SU-DHL-6 (cell line): ENCODE results near the gene DACH2.

Experiments used
- H2AFZ ChIP-seq: fragments of 200-600 bp; sonication (generic); 2 replicates; pipeline ENCODE4 v1.6.1; 2014; ENCODE audit warnings: low read depth, mild to moderate bottlenecking, moderate library complexity, mixed read lengths, antibody characterized with exemption, low read length; ENCODE audit not compliant: severe bottlenecking
- H3F3A ChIP-seq: fragments of 200-600 bp; shearing (Covaris generic); 2 replicates; pipeline ENCODE4 v1.6.0; 2016; ENCODE audit warnings: antibody characterized with exemption, mild to moderate bottlenecking; ENCODE audit not compliant: insufficient read depth
- H3K27ac ChIP-seq: fragments of 200-600 bp; sonication (generic); 2 replicates; pipeline ENCODE4 v1.5.1; 2016; ENCODE audit warnings: low read depth, mild to moderate bottlenecking, low read length, moderate library complexity, mixed read lengths
- H3K27me3 ChIP-seq: fragments of 200-600 bp; sonication (generic), shearing (Covaris generic); 2 replicates; pipeline ENCODE4 v1.6.0; 2014; ENCODE audit warnings: mild to moderate bottlenecking, low read length
- H3K36me3 ChIP-seq: fragments of 200-600 bp; sonication (generic); 2 replicates; pipeline ENCODE4 v1.6.1; 2014; ENCODE audit warnings: mild to moderate bottlenecking, low read length, mixed read lengths
- H3K4me2 ChIP-seq: fragments of 300-600, 200-600 bp; shearing (Covaris generic), sonication (generic); 2 replicates; pipeline ENCODE4 v1.6.0; 2014; ENCODE audit warnings: low read length, low read depth, mild to moderate bottlenecking; ENCODE audit not compliant: poor library complexity, severe bottlenecking
- H3K4me3 ChIP-seq: fragments of 200-600 bp; sonication (generic); 2 replicates; pipeline ENCODE4 v1.5.1; 2014; ENCODE audit warnings: antibody characterized with exemption, low read length, mild to moderate bottlenecking, mixed read lengths; ENCODE audit not compliant: insufficient read depth, poor library complexity, severe bottlenecking
- H3K79me2 ChIP-seq: fragments of 200-600 bp; sonication (generic); 2 replicates; pipeline ENCODE4 v1.6.1; 2014; ENCODE audit warnings: mild to moderate bottlenecking, low read length, moderate library complexity; ENCODE audit not compliant: insufficient read depth
- H3K9ac ChIP-seq: fragments of 200-600 bp; sonication (generic); 2 replicates; pipeline ENCODE4 v1.7.0; 2014; ENCODE audit warnings: mild to moderate bottlenecking, low read length
- H3K9me2 ChIP-seq: fragments of 200-600 bp; sonication (generic); replicated peaks from 2 replicates; pipeline ENCODE4 v1.6.1; 2014; ENCODE audit warnings: low read length; ENCODE audit not compliant: insufficient read depth
- H3K9me3 ChIP-seq: fragments of 200-600 bp; sonication (generic); 2 replicates; pipeline ENCODE4 v1.6.1; 2014; ENCODE audit warnings: low read length, mixed read lengths; ENCODE audit not compliant: insufficient read depth
- H4K20me1 ChIP-seq: fragments of 200-600 bp; sonication (generic); 2 replicates; pipeline ENCODE4 v1.6.1; 2014; ENCODE audit warnings: low read depth, mild to moderate bottlenecking, antibody characterized with exemption, low read length, moderate library complexity, mixed read lengths
- EZH2phosphoT487 ChIP-seq: fragments of 200-600 bp; sonication (generic), shearing (Covaris generic); conservative IDR thresholded peaks from 2 replicates; pipeline ENCODE4 v1.6.1; 2018; ENCODE audit warnings: mild to moderate bottlenecking, antibody characterized with exemption, low read length, moderate library complexity, mixed read lengths
- TF ChIP-seq, protein P1 (sequence below): fragments of 200-600 bp; sonication (generic); IDR thresholded peaks from one replicate; pipeline ENCODE4 v1.5.1; 2017; ENCODE audit warnings: antibody characterized with exemption, mild to moderate bottlenecking, low read length, moderate library complexity; ENCODE audit not compliant: insufficient read depth, poor library complexity, severe bottlenecking

The DACH2 gene

DNA sequence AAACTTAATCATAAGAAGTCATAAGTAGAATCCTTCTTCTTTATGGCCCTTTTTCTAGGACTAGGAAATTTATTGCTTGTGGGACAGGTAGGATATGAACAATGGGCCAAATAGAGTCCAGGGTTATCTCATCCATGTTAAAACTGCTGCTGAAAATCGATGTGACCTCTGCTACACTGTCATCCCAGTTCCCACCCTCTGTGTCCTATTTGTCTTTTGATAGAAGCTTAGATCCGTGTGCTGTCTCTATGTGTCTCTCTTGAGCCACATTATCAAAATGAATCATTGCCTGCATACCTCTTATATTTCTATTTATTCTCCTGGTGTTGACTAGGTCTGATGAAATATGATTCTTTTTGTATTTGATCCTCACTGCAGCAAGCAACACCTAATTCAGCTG is 661.4 kb downstream of the DACH2 start:
- Histone ChIP-seq H4K20me1 (no peaks in the 10 kb centered on the region), H3K4me3 (no peak overlapping the region), H3K9ac (no peak overlapping the region), H3K36me3 (no peaks in the 10 kb centered on the region), H3K4me2 (no peak overlapping the region), H3K27ac (no peak overlapping the region), H3K79me2 (no peaks in the 10 kb centered on the region), H3F3A (no peaks in the 10 kb centered on the region), H3K9me2 (no peaks in the 10 kb centered on the region), H3K9me3 (no peaks in the 10 kb centered on the region), H3K27me3 (no peaks in the 10 kb centered on the region), H2AFZ (no peak overlapping the region)
- TF ChIP-seq, protein P1, sequence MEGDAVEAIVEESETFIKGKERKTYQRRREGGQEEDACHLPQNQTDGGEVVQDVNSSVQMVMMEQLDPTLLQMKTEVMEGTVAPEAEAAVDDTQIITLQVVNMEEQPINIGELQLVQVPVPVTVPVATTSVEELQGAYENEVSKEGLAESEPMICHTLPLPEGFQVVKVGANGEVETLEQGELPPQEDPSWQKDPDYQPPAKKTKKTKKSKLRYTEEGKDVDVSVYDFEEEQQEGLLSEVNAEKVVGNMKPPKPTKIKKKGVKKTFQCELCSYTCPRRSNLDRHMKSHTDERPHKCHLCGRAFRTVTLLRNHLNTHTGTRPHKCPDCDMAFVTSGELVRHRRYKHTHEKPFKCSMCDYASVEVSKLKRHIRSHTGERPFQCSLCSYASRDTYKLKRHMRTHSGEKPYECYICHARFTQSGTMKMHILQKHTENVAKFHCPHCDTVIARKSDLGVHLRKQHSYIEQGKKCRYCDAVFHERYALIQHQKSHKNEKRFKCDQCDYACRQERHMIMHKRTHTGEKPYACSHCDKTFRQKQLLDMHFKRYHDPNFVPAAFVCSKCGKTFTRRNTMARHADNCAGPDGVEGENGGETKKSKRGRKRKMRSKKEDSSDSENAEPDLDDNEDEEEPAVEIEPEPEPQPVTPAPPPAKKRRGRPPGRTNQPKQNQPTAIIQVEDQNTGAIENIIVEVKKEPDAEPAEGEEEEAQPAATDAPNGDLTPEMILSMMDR, result no peak
- TF ChIP-seq EZH2phosphoT487, result no peak

DNA sequence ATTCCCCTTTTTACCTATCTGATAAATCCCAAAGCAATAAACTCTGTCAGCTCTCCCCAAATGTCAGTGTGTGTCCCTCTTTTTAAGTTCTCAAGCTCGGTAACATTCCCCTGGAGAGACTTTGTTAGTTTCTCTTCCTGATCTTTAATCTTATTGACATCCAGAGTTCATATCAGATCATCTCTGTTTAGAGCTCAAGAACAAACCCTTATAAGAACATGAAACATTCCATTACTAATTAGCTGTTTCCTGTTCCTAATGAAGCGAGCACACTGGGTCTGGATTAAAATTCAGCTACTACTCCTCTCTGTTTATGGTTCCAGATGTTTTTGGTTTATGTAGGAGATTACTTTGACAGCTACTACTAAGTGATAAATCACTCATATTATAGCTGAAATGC is 681.5 kb downstream of the DACH2 start:
- Histone ChIP-seq H4K20me1 (no peaks in the 10 kb centered on the region), H3K4me2 (no peak overlapping the region), H2AFZ (no peak overlapping the region), H3K79me2 (no peaks in the 10 kb centered on the region), H3K27me3 (no peaks in the 10 kb centered on the region), H3K9me3 (no peaks in the 10 kb centered on the region), H3K27ac (no peak overlapping the region), H3K4me3 (no peak overlapping the region), H3F3A (no peaks in the 10 kb centered on the region), H3K36me3 (no peaks in the 10 kb centered on the region), H3K9me2 (no peaks in the 10 kb centered on the region), H3K9ac (no peak overlapping the region)
- TF ChIP-seq, protein P1, result no peak
- no peak for TF ChIP-seq EZH2phosphoT487

DNA sequence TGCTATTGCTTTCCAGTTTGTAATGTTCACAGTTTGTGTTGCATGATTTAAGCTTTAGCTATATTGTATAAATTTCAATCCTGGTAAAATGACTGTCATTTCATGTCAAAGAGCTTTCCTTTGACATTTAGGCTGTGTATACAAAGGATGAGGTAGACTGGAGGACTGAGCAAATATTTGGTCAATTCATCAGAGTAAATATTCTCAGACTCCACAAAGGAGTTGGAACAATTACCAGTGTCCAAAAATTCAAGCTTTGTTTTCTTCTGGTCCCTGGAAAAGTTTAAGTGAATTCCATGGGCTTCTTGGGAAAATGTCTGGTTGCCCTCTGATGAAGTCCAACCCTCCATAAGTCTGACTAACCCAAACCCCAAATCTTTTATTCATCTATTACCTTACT is 682.4 kb downstream of the DACH2 start:
- Histone ChIP-seq H3K79me2 (no peaks in the 10 kb centered on the region), H2AFZ (no peak overlapping the region), H3K4me2 (no peak overlapping the region), H3K27ac (no peak overlapping the region), H3K9me2 (no peaks in the 10 kb centered on the region), H3K4me3 (no peak overlapping the region), H3K9ac (no peak overlapping the region), H4K20me1 (no peaks in the 10 kb centered on the region), H3K36me3 (no peaks in the 10 kb centered on the region), H3F3A (no peaks in the 10 kb centered on the region), H3K27me3 (no peaks in the 10 kb centered on the region), H3K9me3 (no peaks in the 10 kb centered on the region)
- no peak for TF ChIP-seq EZH2phosphoT487
- TF ChIP-seq, protein P1, result no peak

DNA sequence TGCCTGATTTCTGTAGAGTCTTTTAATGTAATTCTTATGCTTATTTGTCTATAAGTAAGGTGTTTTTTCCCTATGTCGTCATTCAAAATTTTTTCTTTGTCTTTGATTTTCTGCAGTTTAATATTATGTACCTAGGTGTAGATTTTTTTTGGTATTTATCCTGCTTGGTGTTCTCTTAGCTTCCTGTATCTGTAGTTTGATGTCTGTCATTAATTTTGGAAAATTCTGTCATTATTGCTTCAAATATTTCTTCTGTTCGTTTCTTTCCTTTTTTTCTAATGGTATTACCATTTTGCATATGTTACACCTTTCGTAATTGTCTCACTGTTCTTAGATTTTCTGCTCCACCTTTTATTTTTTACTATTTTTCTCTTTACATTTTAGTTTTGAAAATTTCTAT is 696.9 kb downstream of the DACH2 start:
- Histone ChIP-seq H3K79me2 (no peaks in the 10 kb centered on the region), H3K27me3 (no peaks in the 10 kb centered on the region), H3K9ac (no peak overlapping the region), H4K20me1 (no peaks in the 10 kb centered on the region), H3F3A (no peaks in the 10 kb centered on the region), H3K4me3 (no peak overlapping the region), H3K27ac (no peak overlapping the region), H3K9me2 (no peaks in the 10 kb centered on the region), H3K9me3 (no peaks in the 10 kb centered on the region), H2AFZ (no peak overlapping the region), H3K4me2 (no peak overlapping the region), H3K36me3 (no peaks in the 10 kb centered on the region)
- TF ChIP-seq, protein P1, result no peak
- TF ChIP-seq EZH2phosphoT487, result no peak
